HepG2 (cell line): ENCODE data around the gene WBP1. TPM values are rescaled to one million over a fixed set of nuclear protein-coding genes. Genes with fewer than 3 reads are reported as not detected.

Experiments
- CC2D1A ChIP-seq: sonication (generic); formaldehyde crosslinking; IDR thresholded peaks from 2 replicates; pipeline ENCODE4 v1.8.1; 2023; ENCODE audit warnings: mild to moderate bottlenecking, missing genetic modification reagents
- CREM ChIP-seq, 2 experiments: sonication (generic) in 1 of 2; formaldehyde crosslinking in 1 of 2; IDR thresholded peaks; 2 replicates each; pipeline versions ENCODE4 v1.4.0 to v1.6.1; 2016 to 2020; ENCODE audit warnings: antibody characterized with exemption in 1 of 2, mild to moderate bottlenecking in 1 of 2, missing genetic modification reagents in 1 of 2
- DNMT3B ChIP-seq: conservative IDR thresholded peaks from 2 replicates; pipeline ENCODE4 v1.6.1; 2016; ENCODE audit warnings: missing biosample characterization, control low read depth
- FOXJ3 ChIP-seq: sonication (generic); formaldehyde crosslinking; IDR thresholded peaks from 2 replicates; pipeline ENCODE4 v1.4.0; 2020; ENCODE audit warnings: missing genetic modification reagents, mild to moderate bottlenecking, borderline replicate concordance
- NCOR1 ChIP-seq: fragments of 200-600 bp; sonication (generic); IDR thresholded peaks from 2 replicates; pipeline ENCODE4 v1.7.0; 2017; ENCODE audit warnings: antibody characterized with exemption, low read length, borderline replicate concordance
- POLR2AphosphoS5 ChIP-seq: IDR thresholded peaks from 2 replicates; pipeline ENCODE4 v1.6.1; 2012; ENCODE audit warnings: low read depth, low read length
- RXRB ChIP-seq: IDR thresholded peaks from 2 replicates; pipeline ENCODE4 v1.6.1; 2016; ENCODE audit warnings: borderline replicate concordance, missing genetic modification reagents, missing compliant biosample characterization
- SAP130 ChIP-seq: IDR thresholded peaks from 2 replicates; pipeline ENCODE4 v1.6.1; 2016; ENCODE audit warnings: low read depth
- SRF ChIP-seq: IDR thresholded peaks from 2 replicates; pipeline ENCODE4 v1.6.1; 2011; ENCODE audit warnings: mild to moderate bottlenecking, low read depth, low read length, moderate library complexity
- TERF1 ChIP-seq: sonication (generic); formaldehyde crosslinking; IDR thresholded peaks from 2 replicates; pipeline ENCODE4 v1.8.0; 2022; ENCODE audit warnings: mild to moderate bottlenecking, missing genetic modification reagents, moderate library complexity
- TSC22D2 ChIP-seq: sonication (generic); formaldehyde crosslinking; IDR thresholded peaks from 2 replicates; pipeline ENCODE4 v1.5.1; 2020; ENCODE audit warnings: missing genetic modification reagents, mild to moderate bottlenecking, borderline replicate concordance
- U2AF1 ChIP-seq: fragments of 200-400 bp; formaldehyde crosslinking; optimal IDR thresholded peaks from 2 replicates; pipeline ENCODE3; 2017; ENCODE audit warnings: mild to moderate bottlenecking, low read depth, low read length
- ZNF225 ChIP-seq: sonication (generic); formaldehyde crosslinking; IDR thresholded peaks from 2 replicates; pipeline ENCODE4 v1.4.0; 2020; ENCODE audit warnings: mild to moderate bottlenecking, missing genetic modification reagents
- ZNF543 ChIP-seq: sonication (generic); formaldehyde crosslinking; IDR thresholded peaks from 2 replicates; pipeline ENCODE4 v1.4.0; 2020; ENCODE audit warnings: mild to moderate bottlenecking, missing genetic modification reagents
- ZNF569 ChIP-seq: sonication (generic); formaldehyde crosslinking; IDR thresholded peaks from 2 replicates; pipeline ENCODE4 v1.5.0; 2020; ENCODE audit warnings: mild to moderate bottlenecking, missing genetic modification reagents, moderate library complexity, borderline replicate concordance
- ZNF709 ChIP-seq: sonication (generic); formaldehyde crosslinking; IDR thresholded peaks from 2 replicates; pipeline ENCODE4 v1.5.0; 2020; ENCODE audit warnings: mild to moderate bottlenecking, missing genetic modification reagents
- ZNF713 ChIP-seq: sonication (generic); formaldehyde crosslinking; IDR thresholded peaks from 2 replicates; pipeline ENCODE4 v1.4.0; 2020; ENCODE audit warnings: mild to moderate bottlenecking, missing genetic modification reagents
- ZNF720 ChIP-seq: sonication (generic); formaldehyde crosslinking; IDR thresholded peaks from 2 replicates; pipeline ENCODE4 v1.4.0; 2020; ENCODE audit warnings: missing genetic modification reagents
- polyA plus RNA-seq, 8 experiments: library from polyadenylated mRNA; depleted of rRNA in 3 of 8; stranded (reverse) in 7 of 8; unstranded in 1 of 8; fragments of >200 nt; fragmentation: Illumina TruSeq in 4 of 8; extraction: Trizol in 4 of 8; gene quantifications; 2 replicates each; pipeline versions ENCODE4 v1.2.1 to v1.2.3, GENCODE V29; 2011 to 2016; ENCODE audit warnings: low read depth in 4 of 8, missing spikeins in 1 of 8, mixed read lengths in 1 of 8; ENCODE audit not compliant: insufficient read depth in 1 of 8
- total RNA-seq, 5 experiments: library from RNA; depleted of rRNA; stranded (reverse); fragments of >200 nt; fragmentation: Illumina TruSeq; extraction: Trizol; gene quantifications; 2 replicates each; pipeline ENCODE4 v1.2.3, GENCODE V29; 2016; ENCODE audit warnings: low read depth in 1 of 5
- TF ChIP-seq, protein P1 (sequence below): sonication (generic); formaldehyde crosslinking; IDR thresholded peaks from 2 replicates; pipeline ENCODE4 v1.5.1; 2020; ENCODE audit warnings: mild to moderate bottlenecking, missing genetic modification reagents
- TF ChIP-seq, protein P2 (sequence below), 2 experiments: sonication (generic) in 1 of 2; formaldehyde crosslinking in 1 of 2; IDR thresholded peaks; 2 replicates each; pipeline versions ENCODE4 v1.4.0 to v1.6.1; 2018 to 2020; ENCODE audit warnings: missing genetic modification reagents in 2 of 2, borderline replicate concordance in 1 of 2, low read depth in 1 of 2, mild to moderate bottlenecking in 1 of 2, missing biosample characterization in 1 of 2
- TF ChIP-seq, protein P3 (sequence below): fragments of 450-650 bp; IDR thresholded peaks from 2 replicates; pipeline ENCODE4 v1.6.1; 2017

WBP1 gene
- total and polyA plus RNA-seq, 2 of the 13 experiments (the other 11 are each of a cell fraction or from before 2014, with no cell fraction given) = 38.8 to 85.7 TPM

DNA sequence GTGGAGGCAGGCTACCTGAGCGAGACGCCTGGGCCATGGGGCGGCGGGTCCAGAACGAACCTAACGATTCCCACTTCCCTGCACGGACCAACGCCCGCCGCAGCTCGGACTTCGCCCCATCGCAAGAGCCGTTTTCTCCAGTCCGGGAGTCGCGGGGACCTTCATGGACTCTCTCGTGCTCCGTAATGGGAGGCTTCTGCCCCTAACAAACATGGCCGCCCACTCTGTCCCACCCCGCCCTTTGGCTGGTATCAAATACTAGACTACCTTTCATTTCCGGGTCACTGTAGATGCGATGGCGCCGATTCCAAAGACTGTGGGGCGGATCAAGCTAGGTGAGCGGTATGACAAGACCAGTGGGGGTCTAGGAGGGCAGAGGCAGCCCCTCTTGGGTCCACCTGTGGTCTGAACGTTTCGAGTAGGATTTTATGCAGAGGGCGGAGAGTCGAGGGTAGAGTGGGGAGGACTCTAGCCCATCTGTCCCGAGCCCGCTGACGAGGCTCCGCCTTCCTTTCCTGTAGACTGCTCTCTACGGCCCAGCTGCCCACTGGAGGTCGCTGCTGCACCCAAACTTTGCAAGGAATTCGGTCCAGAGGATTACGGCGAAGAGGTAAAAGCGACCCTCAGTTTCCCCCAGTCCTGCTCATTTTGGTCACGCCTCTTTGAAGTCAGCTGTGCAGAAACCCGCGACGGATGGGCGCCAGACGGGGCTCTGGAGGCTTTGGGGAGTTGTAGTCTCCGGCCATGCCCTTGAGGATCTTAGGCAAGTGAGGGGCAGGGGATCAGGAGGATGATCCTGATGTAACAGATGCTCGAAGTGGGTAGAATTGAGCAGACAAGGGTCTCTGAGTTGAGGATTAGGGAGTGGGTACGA, 24.8 kb downstream of the WBP1 start, which contains the start of the genes CCDC142 and TTC31 (continued):
- TF ChIP-seq, protein P1, sequence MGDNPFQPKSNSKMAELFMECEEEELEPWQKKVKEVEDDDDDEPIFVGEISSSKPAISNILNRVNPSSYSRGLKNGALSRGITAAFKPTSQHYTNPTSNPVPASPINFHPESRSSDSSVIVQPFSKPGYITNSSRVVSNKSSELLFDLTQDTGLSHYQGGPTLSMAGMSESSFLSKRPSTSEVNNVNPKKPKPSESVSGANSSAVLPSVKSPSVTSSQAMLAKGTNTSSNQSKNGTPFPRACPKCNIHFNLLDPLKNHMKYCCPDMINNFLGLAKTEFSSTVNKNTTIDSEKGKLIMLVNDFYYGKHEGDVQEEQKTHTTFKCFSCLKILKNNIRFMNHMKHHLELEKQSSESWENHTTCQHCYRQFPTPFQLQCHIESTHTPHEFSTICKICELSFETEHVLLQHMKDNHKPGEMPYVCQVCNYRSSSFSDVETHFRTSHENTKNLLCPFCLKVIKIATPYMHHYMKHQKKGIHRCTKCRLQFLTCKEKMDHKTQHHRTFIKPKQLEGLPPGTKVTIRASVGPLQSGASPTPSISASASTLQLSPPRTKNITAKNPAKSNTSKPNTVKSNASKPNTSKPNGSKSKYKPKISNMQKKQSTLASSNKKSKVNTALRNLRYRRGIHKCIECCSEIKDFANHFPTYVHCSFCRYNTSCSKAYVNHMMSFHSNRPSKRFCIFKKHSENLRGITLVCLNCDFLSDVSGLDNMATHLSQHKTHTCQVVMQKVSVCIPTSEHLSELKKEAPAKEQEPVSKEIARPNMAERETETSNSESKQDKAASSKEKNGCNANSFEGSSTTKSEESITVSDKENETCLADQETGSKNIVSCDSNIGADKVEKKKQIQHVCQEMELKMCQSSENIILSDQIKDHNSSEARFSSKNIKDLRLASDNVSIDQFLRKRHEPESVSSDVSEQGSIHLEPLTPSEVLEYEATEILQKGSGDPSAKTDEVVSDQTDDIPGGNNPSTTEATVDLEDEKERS = peak; percentile 63
- no peak for TF ChIP-seq DNMT3B (CRISPR knock-in tag)
- TF ChIP-seq SRF = peak; percentile 39; the same call in 1 of the 2 replicates
- TF ChIP-seq CC2D1A (CRISPR knock-in tag) = no peak
- no peak for TF ChIP-seq ZNF720 (CRISPR knock-in tag)
- TF ChIP-seq U2AF1 = peak; percentile 86
- TF ChIP-seq CREM (IDR thresholded peaks at IDR 0.05) = peak; percentile 98
- TF ChIP-seq CREM (CRISPR knock-in tag; IDR thresholded peaks at IDR 0.05) = no peak
- TF ChIP-seq RXRB (CRISPR knock-in tag) = peak; percentile 61
- peak; percentile 92 for TF ChIP-seq POLR2AphosphoS5
- peak; percentile 68; the same call in 1 of the 2 replicates for TF ChIP-seq ZNF709 (CRISPR knock-in tag)
- 0 out of 2 replicates have a peak, but pooled peaks have one; percentile 28 for TF ChIP-seq ZNF713
- TF ChIP-seq, protein P2, sequence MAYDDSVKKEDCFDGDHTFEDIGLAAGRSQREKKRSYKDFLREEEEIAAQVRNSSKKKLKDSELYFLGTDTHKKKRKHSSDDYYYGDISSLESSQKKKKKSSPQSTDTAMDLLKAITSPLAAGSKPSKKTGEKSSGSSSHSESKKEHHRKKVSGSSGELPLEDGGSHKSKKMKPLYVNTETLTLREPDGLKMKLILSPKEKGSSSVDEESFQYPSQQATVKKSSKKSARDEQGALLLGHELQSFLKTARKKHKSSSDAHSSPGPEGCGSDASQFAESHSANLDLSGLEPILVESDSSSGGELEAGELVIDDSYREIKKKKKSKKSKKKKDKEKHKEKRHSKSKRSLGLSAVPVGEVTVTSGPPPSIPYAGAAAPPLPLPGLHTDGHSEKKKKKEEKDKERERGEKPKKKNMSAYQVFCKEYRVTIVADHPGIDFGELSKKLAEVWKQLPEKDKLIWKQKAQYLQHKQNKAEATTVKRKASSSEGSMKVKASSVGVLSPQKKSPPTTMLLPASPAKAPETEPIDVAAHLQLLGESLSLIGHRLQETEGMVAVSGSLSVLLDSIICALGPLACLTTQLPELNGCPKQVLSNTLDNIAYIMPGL (CRISPR knock-in tag; IDR thresholded peaks at IDR 0.05; ENCODE audit: borderline replicate concordance in 1 of 2, low read depth in 1 of 2) = peak; percentile 95
- TF ChIP-seq, protein P3, sequence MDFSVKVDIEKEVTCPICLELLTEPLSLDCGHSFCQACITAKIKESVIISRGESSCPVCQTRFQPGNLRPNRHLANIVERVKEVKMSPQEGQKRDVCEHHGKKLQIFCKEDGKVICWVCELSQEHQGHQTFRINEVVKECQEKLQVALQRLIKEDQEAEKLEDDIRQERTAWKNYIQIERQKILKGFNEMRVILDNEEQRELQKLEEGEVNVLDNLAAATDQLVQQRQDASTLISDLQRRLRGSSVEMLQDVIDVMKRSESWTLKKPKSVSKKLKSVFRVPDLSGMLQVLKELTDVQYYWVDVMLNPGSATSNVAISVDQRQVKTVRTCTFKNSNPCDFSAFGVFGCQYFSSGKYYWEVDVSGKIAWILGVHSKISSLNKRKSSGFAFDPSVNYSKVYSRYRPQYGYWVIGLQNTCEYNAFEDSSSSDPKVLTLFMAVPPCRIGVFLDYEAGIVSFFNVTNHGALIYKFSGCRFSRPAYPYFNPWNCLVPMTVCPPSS = no peak
- TF ChIP-seq ZNF543 (CRISPR knock-in tag) = 0 out of 2 replicates have a peak, but pooled peaks have one; percentile 85
- TF ChIP-seq TSC22D2 (CRISPR knock-in tag) = peak; percentile 2; the same call in 1 of the 2 replicates
- no peak; the same call in none of the 2 replicates for TF ChIP-seq ZNF225 (CRISPR knock-in tag)
- peak; percentile 99 for TF ChIP-seq SAP130 (CRISPR knock-in tag)
- TF ChIP-seq TERF1 (CRISPR knock-in tag) = no peak
- TF ChIP-seq FOXJ3 = peak; percentile 66; the same call in 1 of the 2 replicates
- TF ChIP-seq NCOR1 = peak; percentile 55; the same call in 1 of the 2 replicates
- 0 out of 2 replicates have a peak, but pooled peaks have one; percentile 61 for TF ChIP-seq ZNF569
